Chondrocyte (in vitro differentiated cells): ENCODE data around the gene PSMB11. TPM values are rescaled to one million over a fixed set of nuclear protein-coding genes. Genes with fewer than 3 reads are reported as not detected.

Source experiments
- DNase-seq: peaks from one replicate; pipeline ENCODE4 v3.0.0; 2021; ENCODE audit warnings: mixed read lengths, low spot score
- H3K27ac Mint-ChIP-seq: one replicate; pipeline ENCODE4 v1.8.0; 2021; ENCODE audit warnings: mild to moderate bottlenecking, moderate library complexity, mixed read lengths; ENCODE audit not compliant: unreplicated experiment
- H3K27me3 Mint-ChIP-seq: 2 replicates; pipeline ENCODE4 v1.8.0; 2021; ENCODE audit warnings: low read depth, mixed read lengths
- H3K36me3 Mint-ChIP-seq: 2 replicates; pipeline ENCODE4 v1.8.0; 2021; ENCODE audit warnings: low read depth, mixed read lengths
- H3K4me1 Mint-ChIP-seq: 2 replicates; pipeline ENCODE4 v1.8.0; 2021; ENCODE audit warnings: low read depth, mild to moderate bottlenecking, mixed read lengths
- H3K4me3 Mint-ChIP-seq: one replicate; pipeline ENCODE4 v1.8.0; 2021; ENCODE audit warnings: mild to moderate bottlenecking, moderate library complexity, mixed read lengths; ENCODE audit not compliant: unreplicated experiment
- H3K9me3 Mint-ChIP-seq: 2 replicates; pipeline ENCODE4 v1.8.0; 2021; ENCODE audit warnings: low read depth, mixed read lengths
- CTCF ChIP-seq: fragments of 200-600 bp; sonication (generic); IDR thresholded peaks from 2 replicates; pipeline ENCODE4 v1.5.0; 2021; ENCODE audit warnings: antibody characterized with exemption, mild to moderate bottlenecking, moderate library complexity
- total RNA-seq: library from RNA; stranded (reverse); gene quantifications from 3 replicates; pipeline ENCODE4 v1.2.1, GENCODE V29; 2021

PSMB11 gene
- total RNA-seq, 1 donor from 2014 or later: not detected

DNA sequence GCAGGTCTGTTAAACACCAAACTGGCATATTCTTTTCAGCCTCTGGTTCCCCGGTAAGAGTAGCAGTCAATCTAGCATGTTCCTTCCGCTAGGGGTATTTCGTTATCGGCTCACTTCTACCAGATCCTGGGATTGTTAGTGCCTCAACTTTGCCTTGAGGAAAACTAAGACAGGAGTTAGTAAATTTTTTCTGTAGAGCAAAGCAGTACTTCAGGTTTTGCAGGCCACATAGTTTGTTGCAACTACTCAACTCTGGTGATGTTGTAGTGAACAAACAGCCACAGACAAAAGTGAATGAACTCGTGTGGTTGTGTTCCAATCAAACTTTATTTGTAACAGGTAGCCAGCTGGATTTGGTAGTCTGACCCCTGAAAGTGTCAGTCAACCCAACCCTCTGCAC, 21.6 kb downstream of the PSMB11 start:
- no peaks in the 10 kb centered on the region for H3K9me3 Mint-ChIP-seq
- no peak for DNase-seq
- peaks cover 33% of the 10 kb centered on the region for H3K4me1 Mint-ChIP-seq
- peak overlapping the region; percentile 53 for H3K27ac Mint-ChIP-seq
- H3K36me3 Mint-ChIP-seq: peaks cover 40% of the 10 kb centered on the region
- no peak for TF ChIP-seq CTCF
- H3K27me3 Mint-ChIP-seq: no peaks in the 10 kb centered on the region
- no peak overlapping the region for H3K4me3 Mint-ChIP-seq

- Mint-ChIP-seq H3K27me3 (no peaks in the 10 kb centered on the region), H3K36me3 (peaks cover 32% of the 10 kb centered on the region), H3K9me3 (no peaks in the 10 kb centered on the region), H3K27ac (no peak overlapping the region), H3K4me3 (no peak overlapping the region), H3K4me1 (peaks cover 50% of the 10 kb centered on the region)
- no peak for TF ChIP-seq CTCF
- DNase-seq: no peak
These were observed 24.4 kb downstream of the PSMB11 start for GRCh38 chr14:23066368-23066767.

DNA sequence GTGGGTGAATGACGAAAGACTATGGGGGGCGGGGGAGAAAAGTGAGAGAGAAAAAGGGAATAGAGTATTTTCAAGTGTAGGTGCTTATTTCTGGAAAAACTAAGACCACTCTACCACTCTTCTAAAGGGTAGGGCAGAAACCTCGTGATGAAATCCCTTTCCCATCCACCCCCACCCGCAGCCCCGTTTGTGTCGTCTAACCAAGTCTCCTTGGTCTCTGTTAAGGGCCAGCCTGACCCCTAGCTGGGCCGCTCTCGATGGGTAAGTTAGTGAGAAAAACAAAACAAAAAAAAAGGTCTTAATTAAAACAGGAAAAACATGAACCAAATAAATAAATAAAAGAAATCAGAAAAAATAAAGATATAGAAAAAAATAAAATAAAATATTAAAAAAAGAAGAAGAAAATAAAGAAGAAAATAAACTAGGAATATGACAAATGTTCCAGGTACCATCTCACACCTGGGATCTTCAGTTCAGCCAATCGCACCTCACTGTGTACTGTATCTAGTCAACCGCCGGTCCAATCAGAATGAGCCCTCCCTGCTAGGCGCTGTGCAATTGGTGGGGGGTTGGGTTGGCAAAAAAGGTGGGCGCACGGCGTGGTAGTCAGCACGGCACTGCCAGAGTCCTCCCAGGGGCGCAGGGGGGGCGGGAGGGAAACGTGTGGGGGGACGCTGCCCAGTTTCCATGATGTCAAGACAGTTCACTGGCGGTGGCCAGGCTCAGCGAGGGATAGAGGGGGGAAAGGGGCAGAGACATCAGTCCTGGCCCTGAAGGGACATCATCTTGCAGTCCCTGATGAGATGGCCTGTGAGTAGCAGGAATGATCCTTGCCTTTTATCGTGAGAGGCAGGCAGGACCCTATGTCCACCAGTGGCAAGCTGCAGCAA, 25.1 kb downstream of the PSMB11 start:
- TF ChIP-seq CTCF: no peak
- no peaks in the 10 kb centered on the region for H3K9me3 Mint-ChIP-seq
- DNase-seq: no peak
- no peak overlapping the region for H3K27ac Mint-ChIP-seq
- H3K4me3 Mint-ChIP-seq: no peak overlapping the region
- no peaks in the 10 kb centered on the region for H3K27me3 Mint-ChIP-seq
- H3K36me3 Mint-ChIP-seq: peaks cover 29% of the 10 kb centered on the region
- H3K4me1 Mint-ChIP-seq: peaks cover 51% of the 10 kb centered on the region

GRCh38 chr14:23067847-23068788, 26.1 kb downstream of the PSMB11 start:
- H3K27me3 Mint-ChIP-seq: no peaks in the 10 kb centered on the region
- H3K36me3 Mint-ChIP-seq: peaks cover 24% of the 10 kb centered on the region
- no peak overlapping the region for H3K4me3 Mint-ChIP-seq
- H3K9me3 Mint-ChIP-seq: no peaks in the 10 kb centered on the region
- no peak for TF ChIP-seq CTCF
- peaks cover 44% of the 10 kb centered on the region for H3K4me1 Mint-ChIP-seq
- H3K27ac Mint-ChIP-seq: peak overlapping the region; percentile 78
- DNase-seq: no peak

GRCh38 chr14:23068789-23069412, 26.9 kb downstream of the PSMB11 start:
- no peaks in the 10 kb centered on the region for H3K27me3 Mint-ChIP-seq
- peak; percentile 99 for TF ChIP-seq CTCF
- no peaks in the 10 kb centered on the region for H3K9me3 Mint-ChIP-seq
- peak overlapping the region; percentile 22 for H3K4me3 Mint-ChIP-seq
- peaks cover 17% of the 10 kb centered on the region for H3K36me3 Mint-ChIP-seq
- peak overlapping the region; percentile 57 for H3K27ac Mint-ChIP-seq
- H3K4me1 Mint-ChIP-seq: peaks cover 40% of the 10 kb centered on the region
- no peak for DNase-seq
